ENCODE data around the gene BEND2.

DNA sequence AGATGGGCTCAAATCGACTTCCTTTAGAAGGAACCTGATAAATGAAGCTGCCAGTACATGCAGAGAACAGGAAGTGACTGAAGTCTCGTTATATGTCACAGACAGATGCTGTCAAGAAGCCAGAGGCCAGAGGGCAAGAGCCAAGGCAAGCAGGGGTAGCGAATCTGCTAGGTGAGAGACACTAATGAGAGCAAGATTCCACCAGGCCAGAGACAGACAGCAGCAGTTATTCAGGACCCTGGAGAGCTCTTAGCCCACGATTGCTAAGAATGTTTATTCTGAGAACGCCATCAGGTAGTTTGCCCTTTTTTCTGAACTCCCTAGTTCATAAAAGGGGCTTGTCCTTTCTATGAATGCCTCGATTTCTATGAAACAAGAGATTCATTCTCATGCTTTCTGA is 73.7 kb downstream of the BEND2 start:
- TF ChIP-seq CTCF (IDR thresholded peaks at IDR 0.05) (no peak), ZFX (IDR thresholded peaks at IDR 0.05; ENCODE audit: borderline replicate concordance) (no peak)

All from 22Rv1 (cell line).